H9 (cell line): Measurements from ENCODE around the gene SORCS2. TPM values are rescaled to one million over a fixed set of nuclear protein-coding genes. Genes with fewer than 3 reads are reported as not detected.

Experiments used
- DNase-seq: peaks from one replicate; pipeline ENCODE4 v3.0.0-alpha.2; 2017
- H2AFZ ChIP-seq: one replicate; pipeline ENCODE4 v1.6.1; 2013; ENCODE audit warnings: mild to moderate bottlenecking, low read length, control low read depth, moderate library complexity
- H2AK5ac ChIP-seq: 2 replicates; pipeline ENCODE4 v1.6.1; 2013; ENCODE audit warnings: low read length, control low read depth, mixed read lengths; ENCODE audit not compliant: insufficient read length
- H2BK120ac ChIP-seq: one replicate; pipeline ENCODE4 v1.6.1; 2013; ENCODE audit warnings: low read depth, mild to moderate bottlenecking, low read length, control low read depth, inconsistent platforms; ENCODE audit not compliant: poor library complexity, severe bottlenecking
- H2BK12ac ChIP-seq: 2 replicates; pipeline ENCODE4 v1.6.1; 2013; ENCODE audit warnings: low read length, control low read depth, mixed read lengths, low read depth; ENCODE audit not compliant: insufficient read length
- H2BK15ac ChIP-seq: 2 replicates; pipeline ENCODE4 v1.6.1; 2013; ENCODE audit warnings: low read depth, low read length, control low read depth
- H2BK20ac ChIP-seq: one replicate; pipeline ENCODE4 v1.6.1; 2013; ENCODE audit warnings: low read depth, mild to moderate bottlenecking, low read length, control low read depth, inconsistent platforms; ENCODE audit not compliant: poor library complexity, severe bottlenecking
- H2BK5ac ChIP-seq: 2 replicates; pipeline ENCODE4 v1.6.1; 2013; ENCODE audit warnings: low read length, control low read depth, mixed read lengths; ENCODE audit not compliant: insufficient read length
- H3K14ac ChIP-seq: 2 replicates; pipeline ENCODE4 v1.6.1; 2013; ENCODE audit warnings: low read length, control low read depth; ENCODE audit not compliant: insufficient read depth
- H3K18ac ChIP-seq: 2 replicates; pipeline ENCODE4 v1.6.1; 2013; ENCODE audit warnings: low read depth, mild to moderate bottlenecking, mixed read lengths, low read length, control low read depth; ENCODE audit not compliant: insufficient read length
- H3K23ac ChIP-seq: 2 replicates; pipeline ENCODE4 v1.6.1; 2013; ENCODE audit warnings: low read length, control low read depth, mixed read lengths, low read depth; ENCODE audit not compliant: insufficient read length
- H3K23me2 ChIP-seq: 2 replicates; pipeline ENCODE4 v1.6.1; 2013; ENCODE audit warnings: low read depth, mild to moderate bottlenecking, mixed read lengths, low read length, control low read depth; ENCODE audit not compliant: insufficient read length, poor library complexity, severe bottlenecking
- H3K27ac ChIP-seq: 2 replicates; pipeline ENCODE4 v1.5.1; 2013; ENCODE audit warnings: low read length, control low read depth, mixed read lengths, low read depth; ENCODE audit not compliant: insufficient read length
- H3K27me3 ChIP-seq: 2 replicates; pipeline ENCODE4 v1.6.1; 2013; ENCODE audit warnings: low read length, control low read depth, inconsistent platforms; ENCODE audit not compliant: insufficient read depth
- H3K4ac ChIP-seq: 2 replicates; pipeline ENCODE4 v1.6.1; 2013; ENCODE audit warnings: low read depth, mild to moderate bottlenecking, control low read depth, inconsistent platforms, low read length, moderate library complexity
- H3K4me1 ChIP-seq: 2 replicates; pipeline ENCODE4 v1.6.1; 2013; ENCODE audit warnings: low read length, control low read depth, inconsistent platforms; ENCODE audit not compliant: insufficient read depth
- H3K4me2 ChIP-seq: 2 replicates; pipeline ENCODE4 v1.6.1; 2013; ENCODE audit warnings: low read length, control low read depth, mixed read lengths; ENCODE audit not compliant: insufficient read length, insufficient read depth
- H3K56ac ChIP-seq: 2 replicates; pipeline ENCODE4 v1.6.1; 2013; ENCODE audit warnings: low read depth, mild to moderate bottlenecking, mixed read lengths, low read length, control low read depth; ENCODE audit not compliant: insufficient read length
- H3K79me1 ChIP-seq: 2 replicates; pipeline ENCODE4 v1.6.1; 2013; ENCODE audit warnings: low read depth, mild to moderate bottlenecking, moderate library complexity, low read length, control low read depth, inconsistent platforms; ENCODE audit not compliant: insufficient read depth, poor library complexity, severe bottlenecking
- H3K79me2 ChIP-seq: 2 replicates; pipeline ENCODE4 v1.6.1; 2013; ENCODE audit warnings: low read length, control low read depth, inconsistent platforms; ENCODE audit not compliant: insufficient read depth
- H3K9ac ChIP-seq: 2 replicates; pipeline ENCODE4 v1.6.1; 2013; ENCODE audit warnings: low read length, control low read depth, mixed read lengths; ENCODE audit not compliant: insufficient read length; ENCODE audit errors: extremely low read depth
- H3K9me3 ChIP-seq: one replicate; pipeline ENCODE4 v1.6.1; 2013; ENCODE audit warnings: low read depth, low read length, inconsistent platforms; ENCODE audit not compliant: control insufficient read depth
- H3T11ph ChIP-seq: one replicate; pipeline ENCODE4 v1.6.1; 2013; ENCODE audit warnings: mild to moderate bottlenecking, low read length, control low read depth, inconsistent platforms
- H4K20me1 ChIP-seq: one replicate; pipeline ENCODE4 v1.6.1; 2013; ENCODE audit not compliant: control insufficient read depth, insufficient read length, insufficient read depth
- H4K5ac ChIP-seq: 2 replicates; pipeline ENCODE4 v1.6.1; 2013; ENCODE audit warnings: low read depth, mild to moderate bottlenecking, mixed read lengths, low read length, control low read depth; ENCODE audit not compliant: insufficient read length
- H4K8ac ChIP-seq: replicated peaks from 2 replicates; pipeline ENCODE4 v1.6.1; 2013; ENCODE audit warnings: low read length, control low read depth, mixed read lengths, low read depth; ENCODE audit not compliant: insufficient read length
- H4K91ac ChIP-seq: 2 replicates; pipeline ENCODE4 v1.6.1; 2013; ENCODE audit warnings: low read depth, mild to moderate bottlenecking, moderate library complexity, mixed read lengths, low read length, control low read depth; ENCODE audit not compliant: insufficient read length
- H3K27ac Mint-ChIP-seq, 3 experiments: 2 replicates in 2 of 3; 3 replicates in 1 of 3; pipeline ENCODE4 v1.8.0; 2020 to 2021; ENCODE audit warnings: mixed read lengths in 3 of 3, mild to moderate bottlenecking in 1 of 3, moderate library complexity in 1 of 3
- H3K27me3 Mint-ChIP-seq: 2 replicates; pipeline ENCODE4 v1.8.0; 2021; ENCODE audit warnings: low read depth, mild to moderate bottlenecking, moderate library complexity, mixed read lengths
- H3K36me3 Mint-ChIP-seq, 3 experiments: 2 replicates in 2 of 3; 3 replicates in 1 of 3; pipeline ENCODE4 v1.8.0; 2020 to 2021; ENCODE audit warnings: low read depth in 3 of 3, mixed read lengths in 3 of 3; ENCODE audit not compliant: insufficient read depth in 1 of 3
- H3K4me1 Mint-ChIP-seq, 2 experiments: 2 replicates each; pipeline ENCODE4 v1.8.0; 2020; ENCODE audit warnings: mixed read lengths in 2 of 2
- H3K4me3 Mint-ChIP-seq, 2 experiments: 2 replicates in 1 of 2; 3 replicates in 1 of 2; pipeline ENCODE4 v1.8.0; 2020 to 2021; ENCODE audit warnings: mild to moderate bottlenecking in 2 of 2, mixed read lengths in 2 of 2, moderate library complexity in 1 of 2
- H3K9me3 Mint-ChIP-seq, 2 experiments: 2 replicates in 1 of 2; 3 replicates in 1 of 2; pipeline ENCODE4 v1.8.0; 2020; ENCODE audit warnings: mild to moderate bottlenecking in 2 of 2, mixed read lengths in 2 of 2, moderate library complexity in 1 of 2
- CTCF ChIP-seq: fragments of 200-600 bp; sonication (generic); conservative IDR thresholded peaks from 3 replicates; pipeline ENCODE4 v1.8.0; 2021; ENCODE audit warnings: antibody characterized with exemption, mild to moderate bottlenecking
- WGBS: extraction: QIAGEN DNeasy Blood & Tissue Kit; methylation state at CpG from one replicate; pipeline ENCODE4 v1.1.7; 2013; ENCODE audit warnings: missing lambda C conversion rate, low lambda C conversion rate, mixed read lengths; ENCODE audit not compliant: insufficient read length; ENCODE audit errors: extremely low coverage; 5-methylcytosine and 5-hydroxymethylcytosine counted together
- total RNA-seq: library from RNA; stranded (reverse); gene quantifications from 2 replicates; pipeline ENCODE4 v1.2.1, GENCODE V29; 2021

SORCS2 gene
- total RNA-seq, 1 experiment from 2014 or later, result 0.57 TPM

DNA sequence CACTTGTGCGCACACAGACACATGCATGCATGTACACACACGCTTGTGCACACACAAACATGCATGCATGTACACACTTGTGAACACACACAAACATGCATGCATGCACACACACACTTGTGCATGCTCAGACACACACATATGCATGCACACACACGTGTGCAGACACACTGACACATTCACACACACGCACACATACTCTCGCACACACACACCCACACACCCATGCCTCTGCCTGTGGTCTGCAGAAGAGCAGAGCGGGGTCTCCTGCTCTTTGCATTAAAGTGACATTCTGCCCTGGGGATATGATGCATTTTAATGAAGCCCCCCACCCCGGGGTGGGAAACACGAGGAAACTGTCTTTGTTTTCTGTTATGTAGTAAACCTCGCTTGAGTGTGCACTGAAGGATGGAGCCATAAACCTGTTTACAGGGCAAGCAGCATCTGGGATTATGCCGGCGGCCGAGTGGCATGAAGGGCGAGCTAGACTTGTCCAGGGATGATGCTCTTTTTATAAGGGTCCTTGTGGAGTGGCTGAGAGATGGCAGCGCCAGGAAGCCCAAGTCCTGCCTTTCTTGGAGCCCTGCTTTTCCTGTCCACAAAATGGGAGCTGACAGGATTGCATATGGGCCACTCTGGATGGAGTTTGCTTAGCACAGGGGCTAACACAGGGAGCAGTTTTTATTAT is 224.6 kb downstream of the SORCS2 start:
- Histone ChIP-seq H2BK120ac (no peak overlapping the region), H3K56ac (no peak overlapping the region), H3K23ac (no peak overlapping the region), H4K5ac (no peak overlapping the region), H3K9ac (no peak overlapping the region), H3K79me1 (no peaks in the 10 kb centered on the region), H2BK15ac (no peak overlapping the region), H4K20me1 (no peaks in the 10 kb centered on the region), H3K18ac (no peak overlapping the region), H3T11ph (no peak overlapping the region), H2BK12ac (no peak overlapping the region), H2BK20ac (no peak overlapping the region), H3K4me1 (no peaks in the 10 kb centered on the region), H3K14ac (no peak overlapping the region), H2BK5ac (no peak overlapping the region), H2AK5ac (no peak overlapping the region), H3K4me2 (no peak overlapping the region), H4K91ac (no peak overlapping the region), H4K8ac (no peak overlapping the region), H3K9me3 (no peaks in the 10 kb centered on the region), H2AFZ (no peak overlapping the region), H3K4ac (no peak overlapping the region), H3K79me2 (no peaks in the 10 kb centered on the region), H3K27ac (no peak overlapping the region), H3K23me2 (no peaks in the 10 kb centered on the region), H3K27me3 (peaks cover 33% of the 10 kb centered on the region)
- no CpG with 5 or more reads among the region's 14 CpGs for whole genome bisulfite sequencing
- Mint-ChIP-seq H3K27ac (peak overlapping the region in 1 of 3 experiments; percentile 2; a peak in 1 of 7 replicates), H3K4me1 (peaks cover 32 to 41% of the 10 kb centered on the region in 2 experiments), H3K27me3 (peaks cover 81% of the 10 kb centered on the region), H3K9me3 (peaks cover 8 to 17% of the 10 kb centered on the region in 2 experiments), H3K36me3 (peaks cover 0 to 8% (median 0%) of the 10 kb centered on the region in 3 experiments; a peak in 2 of 7 replicates), H3K4me3 (no peak overlapping the region; a peak in 1 of 5 replicates)
- no peak for TF ChIP-seq CTCF
- DNase-seq, result peak; percentile 11
